K562 (cell line): Measurements from ENCODE around the gene ALDH3B2. TPM values are rescaled to one million over a fixed set of nuclear protein-coding genes. Genes with fewer than 3 reads are reported as not detected.
"Not testable (repeated sequence)": the region's sequence is repeated elsewhere in the genome, so short reads cannot be mapped to it uniquely, and the experiment has no call there.

Experiments
- ATAC-seq: fragments of 200-7000 bp; cut with Tn5 transposase; 3 replicates; pipeline ENCODE4 v1.9.1; 2020; ENCODE audit warnings: moderate library complexity
- BruUV-seq: library from RNA; stranded (reverse); fragments of 400-500 nt; replicated peaks from 2 replicates; lab custom pipeline; 2021; lab: Mats Ljungman, UMichigan
- CTCF ChIA-PET: fragments of 300-600 bp; formaldehyde crosslinking; extraction: SDS; loops from one replicate; lab custom pipeline; 2021; ENCODE audit warnings: low intra/inter-chr PET ratio; lab: Yijun Ruan, JAX
- POLR2A ChIA-PET: fragments of 300-600, 350-650 bp; sonication (Branson Sonifier 250); formaldehyde crosslinking; extraction: SDS; loops from one replicate; lab custom pipeline; 2021; ENCODE audit warnings: antibody characterized with exemption, inconsistent platforms; lab: Yijun Ruan, JAX
- DNase-seq, 4 experiments: peaks; one replicate each; pipeline versions ENCODE4 v3.0.0 to v3.0.0-alpha.2; 2011 to 2018; ENCODE audit warnings: low spot score in 3 of 4, mixed read lengths in 3 of 4; ENCODE audit errors: extremely low read depth in 1 of 4
- FAIRE-seq: peaks from 2 replicates; lab custom pipeline; 2011; peaks lifted over from hg19 to GRCh38; lab: Jason Lieb, UNC
- H2AFZ ChIP-seq: 2 replicates; pipeline ENCODE4 v1.6.0; 2011; ENCODE audit warnings: low read depth, low read length, control low read depth, inconsistent platforms
- H3K27ac ChIP-seq: fragments of 200-600 bp; 3 replicates; pipeline ENCODE4 v1.8.0; 2011; ENCODE audit warnings: low read depth, mild to moderate bottlenecking, control low read depth, inconsistent platforms, low read length, moderate library complexity, mixed read lengths; ENCODE audit errors: extremely low read depth
- H3K27me3 ChIP-seq, 2 experiments: fragments of 300-600 bp in 1 of 2; 2 replicates in 1 of 2; 3 replicates in 1 of 2; pipeline versions ENCODE4 v1.6.0 to v1.8.0; 2011; ENCODE audit warnings: inconsistent platforms in 2 of 2, low read length in 2 of 2, mild to moderate bottlenecking in 1 of 2, mixed read lengths in 1 of 2, moderate library complexity in 1 of 2; ENCODE audit not compliant: control insufficient read depth in 2 of 2, insufficient read depth in 2 of 2
- H3K36me3 ChIP-seq: fragments of 300-600 bp; 3 replicates; pipeline ENCODE4 v1.8.0; 2011; ENCODE audit warnings: mild to moderate bottlenecking, low read length, inconsistent platforms; ENCODE audit not compliant: control insufficient read depth, insufficient read depth
- H3K4me1 ChIP-seq, 2 experiments: fragments of 200-600 bp in 1 of 2; replicated peaks in 1 of 2; 2 replicates in 1 of 2; 3 replicates in 1 of 2; pipeline versions ENCODE4 v1.5.1 to v1.8.0; 2011; ENCODE audit warnings: inconsistent platforms in 2 of 2, low read length in 2 of 2, mild to moderate bottlenecking in 1 of 2, mixed read lengths in 1 of 2, moderate library complexity in 1 of 2; ENCODE audit not compliant: control insufficient read depth in 2 of 2, insufficient read depth in 2 of 2
- H3K4me2 ChIP-seq: 2 replicates; pipeline ENCODE4 v1.6.1; 2011; ENCODE audit warnings: low read length, control low read depth, inconsistent platforms, mixed read lengths; ENCODE audit not compliant: insufficient read depth
- H3K4me3 ChIP-seq: fragments of 200-600 bp; sonication (generic), shearing (Covaris generic); 2 replicates; pipeline ENCODE4 v1.5.1; 2016; ENCODE audit warnings: control low read depth, inconsistent platforms
- H3K79me2 ChIP-seq: fragments of 200-600 bp; 3 replicates; pipeline ENCODE4 v1.8.0; 2011; ENCODE audit warnings: low read length, inconsistent platforms; ENCODE audit not compliant: control insufficient read depth, insufficient read depth
- H3K9ac ChIP-seq, 2 experiments: 2 replicates each; pipeline versions ENCODE4 v1.6.0 to v1.6.1; 2011; ENCODE audit warnings: low read depth in 2 of 2, low read length in 2 of 2, control low read depth in 1 of 2, inconsistent platforms in 1 of 2, mild to moderate bottlenecking in 1 of 2, mixed read lengths in 1 of 2; ENCODE audit not compliant: insufficient read depth in 1 of 2
- H3K9me1 ChIP-seq: one replicate; pipeline ENCODE4 v1.6.0; 2011; ENCODE audit warnings: inconsistent platforms, mild to moderate bottlenecking, low read length, moderate library complexity; ENCODE audit not compliant: control insufficient read depth, insufficient read depth
- H3K9me3 ChIP-seq: replicated peaks from 2 replicates; pipeline ENCODE4 v1.5.1; 2011; ENCODE audit warnings: low read depth, low read length, inconsistent platforms; ENCODE audit not compliant: control insufficient read depth, insufficient read depth
- H4K20me1 ChIP-seq: replicated peaks from 2 replicates; pipeline ENCODE4 v1.6.1; 2011; ENCODE audit warnings: low read length, inconsistent platforms, mixed read lengths; ENCODE audit not compliant: control insufficient read depth, insufficient read depth
- CTCF ChIP-seq, 3 experiments: IDR thresholded peaks in 2 of 3; conservative IDR thresholded peaks in 1 of 3; 2 replicates each; pipeline ENCODE4 v1.5.1; 2011 to 2012; ENCODE audit warnings: low read length in 3 of 3, mild to moderate bottlenecking in 3 of 3, control low read depth in 2 of 3, improper control_type of control experiment in 1 of 3, inconsistent platforms in 1 of 3, low read depth in 1 of 3, mixed read lengths in 1 of 3, moderate library complexity in 1 of 3; ENCODE audit not compliant: insufficient read depth in 2 of 3
- RAD21 ChIP-seq, 2 experiments: fragments of 250-450 bp in 1 of 2; fragments of 450-650 bp in 1 of 2; sonication (Bioruptor Pico) in 1 of 2; formaldehyde crosslinking in 1 of 2; IDR thresholded peaks in 1 of 2; conservative IDR thresholded peaks in 1 of 2; 2 replicates each; pipeline versions ENCODE4 v1.4.0 to v1.8.0; 2020 to 2022; ENCODE audit warnings: mild to moderate bottlenecking in 2 of 2, moderate library complexity in 1 of 2
- WGBS: fragments of 100-300 bp; shearing (Covaris generic); methylation state at CpG from one replicate; pipeline ENCODE4 v1.1.6; 2016; ENCODE audit warnings: low coverage, mixed read lengths; ENCODE audit not compliant: insufficient coverage; ENCODE audit errors: missing lambda C conversion rate; 5-methylcytosine and 5-hydroxymethylcytosine counted together
- in situ Hi-C: fragments of 300-500 bp; cut with MboI; formaldehyde crosslinking; loops from 4 replicates; pipeline ENCODE4 v1.15.0; 2018; ENCODE audit warnings: inconsistent platforms, mixed read lengths
- intact Hi-C: fragments of 100-400 bp; cut with micrococcal nuclease; formaldehyde crosslinking; loops from 2 replicates; pipeline ENCODE4 v1.14.2; 2022
- polyA plus RNA-seq, 8 experiments: library from polyadenylated mRNA; depleted of rRNA in 4 of 8; stranded (reverse) in 5 of 8; unstranded in 3 of 8; fragments of >200 nt; fragmentation: Nextera tagmentation in 2 of 8; fragmentation: Illumina TruSeq in 1 of 8; extraction: Ambion mirVana in 2 of 8; extraction: Trizol in 1 of 8; gene quantifications; 2 replicates each; pipeline versions ENCODE4 v1.2.1 to v1.2.3, GENCODE V29; 2011 to 2014; ENCODE audit warnings: inconsistent platforms in 1 of 8, missing spikeins in 1 of 8
- total RNA-seq, 7 experiments: library from RNA; depleted of rRNA in 6 of 7; stranded (reverse); fragments of >200 nt in 6 of 7; fragmentation: Illumina TruSeq in 2 of 7; extraction: Trizol in 2 of 7; gene quantifications; 2 replicates each; pipeline versions ENCODE4 v1.2.1 to v1.2.3, GENCODE V29; 2011 to 2021; ENCODE audit warnings: low replicate concordance in 1 of 7
- TF ChIP-seq, protein P1 (sequence below), 2 experiments: fragments of 450-650 bp; formaldehyde crosslinking in 1 of 2; IDR thresholded peaks; 2 replicates each; pipeline versions ENCODE4 v1.4.0 to v1.6.1; 2014 to 2020; ENCODE audit warnings: mild to moderate bottlenecking in 2 of 2, borderline replicate concordance in 1 of 2, low read depth in 1 of 2

Gene ALDH3B2
- total and polyA plus RNA-seq, 9 of the 15 experiments (the other 6 are each of a cell fraction or from before 2014, with no cell fraction given) = not detected

- H3K27ac ChIP-seq, H3K9me3 ChIP-seq, DNase-seq, in situ Hi-C loops, intact Hi-C loops, H3K9me1 ChIP-seq, H3K79me2 ChIP-seq, H3K27me3 ChIP-seq, H3K4me3 ChIP-seq, CTCF ChIA-PET, FAIRE-seq, H4K20me1 ChIP-seq, ATAC-seq, POLR2A ChIA-PET, H3K36me3 ChIP-seq, H3K9ac ChIP-seq, BruUV-seq, H2AFZ ChIP-seq, H3K4me1 ChIP-seq, H3K4me2 ChIP-seq: not testable (repeated sequence)
- WGBS = 2% methylated on average over 7 of the region's 17 CpGs
Observed at GRCh38 chr11:67715801-67716200, 41.4 kb upstream of the ALDH3B2 start.

DNA sequence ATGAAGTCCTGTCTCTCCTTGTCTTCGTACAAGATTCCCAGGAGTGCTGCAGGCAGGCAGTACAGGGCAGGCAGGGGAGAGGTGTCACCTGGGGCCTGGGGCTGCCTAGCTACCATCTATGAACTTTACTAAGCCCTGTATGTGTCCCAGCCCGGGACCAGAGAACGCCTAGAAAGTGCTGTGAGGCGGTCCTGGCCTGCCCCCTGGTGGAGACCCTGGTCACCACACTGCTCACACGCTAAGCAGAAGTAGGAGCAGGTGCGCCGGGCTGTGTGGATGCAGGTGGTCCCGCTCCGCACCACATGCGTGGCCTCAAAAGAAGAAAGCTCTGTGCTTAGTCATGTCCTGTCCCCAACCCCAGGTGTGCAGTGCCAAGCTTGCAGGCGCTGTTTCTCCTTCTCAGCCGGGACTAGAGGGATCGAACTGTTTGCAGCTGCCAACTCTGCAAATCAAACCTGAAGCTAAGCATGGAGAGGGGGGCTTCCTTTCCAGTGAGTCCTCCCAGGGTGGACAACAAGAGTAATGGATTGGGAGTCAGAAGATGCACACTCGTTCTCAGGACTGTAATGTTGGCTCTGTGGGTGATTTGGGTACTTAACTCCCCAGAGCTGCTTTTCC lies 39.6 kb upstream of the ALDH3B2 start:
- intact Hi-C loops, in situ Hi-C loops, DNase-seq, H3K27ac ChIP-seq, H3K9me1 ChIP-seq, H3K9ac ChIP-seq, H4K20me1 ChIP-seq, H3K79me2 ChIP-seq, H3K27me3 ChIP-seq, H3K4me3 ChIP-seq, BruUV-seq, H2AFZ ChIP-seq, H3K4me2 ChIP-seq, H3K36me3 ChIP-seq, FAIRE-seq, ATAC-seq, CTCF ChIA-PET: not testable (repeated sequence)
- TF ChIP-seq, protein P1, sequence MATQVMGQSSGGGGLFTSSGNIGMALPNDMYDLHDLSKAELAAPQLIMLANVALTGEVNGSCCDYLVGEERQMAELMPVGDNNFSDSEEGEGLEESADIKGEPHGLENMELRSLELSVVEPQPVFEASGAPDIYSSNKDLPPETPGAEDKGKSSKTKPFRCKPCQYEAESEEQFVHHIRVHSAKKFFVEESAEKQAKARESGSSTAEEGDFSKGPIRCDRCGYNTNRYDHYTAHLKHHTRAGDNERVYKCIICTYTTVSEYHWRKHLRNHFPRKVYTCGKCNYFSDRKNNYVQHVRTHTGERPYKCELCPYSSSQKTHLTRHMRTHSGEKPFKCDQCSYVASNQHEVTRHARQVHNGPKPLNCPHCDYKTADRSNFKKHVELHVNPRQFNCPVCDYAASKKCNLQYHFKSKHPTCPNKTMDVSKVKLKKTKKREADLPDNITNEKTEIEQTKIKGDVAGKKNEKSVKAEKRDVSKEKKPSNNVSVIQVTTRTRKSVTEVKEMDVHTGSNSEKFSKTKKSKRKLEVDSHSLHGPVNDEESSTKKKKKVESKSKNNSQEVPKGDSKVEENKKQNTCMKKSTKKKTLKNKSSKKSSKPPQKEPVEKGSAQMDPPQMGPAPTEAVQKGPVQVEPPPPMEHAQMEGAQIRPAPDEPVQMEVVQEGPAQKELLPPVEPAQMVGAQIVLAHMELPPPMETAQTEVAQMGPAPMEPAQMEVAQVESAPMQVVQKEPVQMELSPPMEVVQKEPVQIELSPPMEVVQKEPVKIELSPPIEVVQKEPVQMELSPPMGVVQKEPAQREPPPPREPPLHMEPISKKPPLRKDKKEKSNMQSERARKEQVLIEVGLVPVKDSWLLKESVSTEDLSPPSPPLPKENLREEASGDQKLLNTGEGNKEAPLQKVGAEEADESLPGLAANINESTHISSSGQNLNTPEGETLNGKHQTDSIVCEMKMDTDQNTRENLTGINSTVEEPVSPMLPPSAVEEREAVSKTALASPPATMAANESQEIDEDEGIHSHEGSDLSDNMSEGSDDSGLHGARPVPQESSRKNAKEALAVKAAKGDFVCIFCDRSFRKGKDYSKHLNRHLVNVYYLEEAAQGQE (IDR thresholded peaks at IDR 0.05; ENCODE audit: borderline replicate concordance) = peak; percentile 26; the same call in 1 of the 2 replicates
- TF ChIP-seq, protein P1 (CRISPR knock-in tag; IDR thresholded peaks at IDR 0.05; ENCODE audit: low read depth) = not testable (repeated sequence)
- TF ChIP-seq RAD21 (CRISPR knock-in tag; conservative IDR thresholded peaks at IDR 0.05 in 1 of 2, IDR thresholded peaks at IDR 0.05 in 1 of 2) (peak; percentile 39 to 42), CTCF (IDR thresholded peaks at IDR 0.05 in 2 of 3, conservative IDR thresholded peaks at IDR 0.05 in 1 of 3; ENCODE audit: insufficient read depth in 2 of 3, low read depth in 1 of 3, low read length in 3 of 3) (peak; percentile 11 to 24 (median 17); a peak in 1 of 6 replicates)
- TF ChIP-seq, all 486 proteins: peak for 3; not testable (repeated sequence) for 483
- 0% methylated on average over 3 of the region's 14 CpGs for WGBS
- H3K4me1 ChIP-seq, H3K9me3 ChIP-seq, POLR2A ChIA-PET: not testable (repeated sequence)
